Measurements from ENCODE around the gene NEURL1B. TPM values are rescaled to one million over a fixed set of nuclear protein-coding genes. Genes with fewer than 3 reads are reported as not detected.

NEURL1B gene
- total and polyA plus RNA-seq, 2 donors (not counting 1 experiment from before 2014, with no cell fraction given), result 0.06 to 0.17 TPM

DNA sequence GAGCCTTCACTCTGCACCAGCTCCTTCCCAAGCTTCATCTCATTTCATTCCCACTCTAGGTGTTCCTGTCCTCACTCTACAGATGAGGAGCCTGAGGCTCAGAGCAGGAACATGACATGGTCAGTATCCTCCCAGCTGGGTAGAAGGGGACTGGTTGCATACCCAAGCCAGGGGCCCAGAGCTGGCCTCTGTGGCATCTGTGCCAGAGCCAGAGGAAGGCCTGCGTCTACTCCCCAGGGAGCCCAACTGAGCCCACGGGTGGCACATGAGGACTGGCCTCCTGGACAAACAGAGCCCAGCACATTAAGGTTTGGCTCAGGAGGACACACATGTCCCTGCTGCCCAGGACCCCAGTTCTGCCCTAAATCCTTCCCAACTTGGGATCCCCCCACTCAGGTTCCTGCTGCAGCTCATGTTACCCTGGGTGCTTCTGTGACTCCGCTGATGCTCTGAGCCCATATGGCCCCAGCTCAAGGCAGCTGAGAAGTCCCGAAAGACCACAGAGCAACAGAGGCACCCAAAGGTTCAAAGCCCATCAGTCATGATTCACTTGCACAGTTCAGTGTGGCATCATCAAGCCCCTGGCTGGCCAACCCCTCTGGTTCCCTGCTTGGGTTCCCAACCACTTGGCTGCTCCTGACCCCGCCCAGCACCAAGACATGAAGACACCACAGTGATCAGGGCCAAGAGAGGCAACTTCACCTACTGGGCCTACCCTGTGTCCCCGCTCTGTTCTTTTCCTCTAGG is 8.5 kb upstream of the NEURL1B start:
- H3K4me1 ChIP-seq (ENCODE audit: control insufficient read depth in 2 of 2, insufficient read depth in 2 of 2, low read length in 2 of 2), result no peaks in the 10 kb centered on the region
- Mint-ChIP-seq H3K4me1 (no peaks in the 10 kb centered on the region), H3K27me3 (peaks cover 9% of the 10 kb centered on the region), H3K4me3 (no peak overlapping the region), H3K27ac (no peak overlapping the region), H3K9me3 (ENCODE audit: insufficient read depth) (no peaks in the 10 kb centered on the region)
- CTCF ChIA-PET, result interaction anchor here (1.3 kb wide), 1 partner anchor 64 kb away, joined by 3 read pairs; no protein-coding TSS in a partner anchor
- no peaks in the 10 kb centered on the region for H4K20me1 ChIP-seq (ENCODE audit: control insufficient read depth, insufficient read depth, low read length, poor library complexity, severe bottlenecking)
- H3K4me2 ChIP-seq (replicated peaks; ENCODE audit: low read depth, low read length, poor library complexity, severe bottlenecking), result no peak overlapping the region
- H3K9me3 ChIP-seq (ENCODE audit: control extremely low read depth in 1 of 3, control insufficient read depth in 2 of 3, insufficient read depth in 1 of 3, low read length in 2 of 3), result peaks cover 0 to 4% (median 0%) of the 10 kb centered on the region in 3 donors
- no peak overlapping the region for H3K9ac ChIP-seq (ENCODE audit: low read length)
- no peak for TF ChIP-seq EZH2 (IDR thresholded peaks at IDR 0.05; ENCODE audit: borderline replicate concordance, insufficient read depth, low read depth, low read length, poor library complexity, severe bottlenecking)
- TF ChIP-seq, protein P1, sequence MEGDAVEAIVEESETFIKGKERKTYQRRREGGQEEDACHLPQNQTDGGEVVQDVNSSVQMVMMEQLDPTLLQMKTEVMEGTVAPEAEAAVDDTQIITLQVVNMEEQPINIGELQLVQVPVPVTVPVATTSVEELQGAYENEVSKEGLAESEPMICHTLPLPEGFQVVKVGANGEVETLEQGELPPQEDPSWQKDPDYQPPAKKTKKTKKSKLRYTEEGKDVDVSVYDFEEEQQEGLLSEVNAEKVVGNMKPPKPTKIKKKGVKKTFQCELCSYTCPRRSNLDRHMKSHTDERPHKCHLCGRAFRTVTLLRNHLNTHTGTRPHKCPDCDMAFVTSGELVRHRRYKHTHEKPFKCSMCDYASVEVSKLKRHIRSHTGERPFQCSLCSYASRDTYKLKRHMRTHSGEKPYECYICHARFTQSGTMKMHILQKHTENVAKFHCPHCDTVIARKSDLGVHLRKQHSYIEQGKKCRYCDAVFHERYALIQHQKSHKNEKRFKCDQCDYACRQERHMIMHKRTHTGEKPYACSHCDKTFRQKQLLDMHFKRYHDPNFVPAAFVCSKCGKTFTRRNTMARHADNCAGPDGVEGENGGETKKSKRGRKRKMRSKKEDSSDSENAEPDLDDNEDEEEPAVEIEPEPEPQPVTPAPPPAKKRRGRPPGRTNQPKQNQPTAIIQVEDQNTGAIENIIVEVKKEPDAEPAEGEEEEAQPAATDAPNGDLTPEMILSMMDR (IDR thresholded peaks at IDR 0.05), result no peak
- no peaks in the 10 kb centered on the region for H3K36me3 ChIP-seq (replicated peaks in 1 of 2; ENCODE audit: control extremely low read depth in 1 of 2, control insufficient read depth in 1 of 2, extremely low read depth in 1 of 2, insufficient read depth in 2 of 2, low read length in 1 of 2)
- no peak overlapping the region for H2AFZ ChIP-seq (ENCODE audit: insufficient read depth, low read depth, low read length, poor library complexity, severe bottlenecking)
- ATAC-seq (ENCODE audit: low read depth) (no peak), DNase-seq (no peak)
- intact Hi-C loops (cut with micrococcal nuclease), result no loop called here
- POLR2A ChIA-PET, result no interaction called here
- H3K27ac ChIP-seq (ENCODE audit: low read length in 2 of 2), result no peak overlapping the region
- H3K79me2 ChIP-seq (ENCODE audit: control insufficient read depth, insufficient read depth, low read length), result no peaks in the 10 kb centered on the region
- H3K4me3 ChIP-seq (ENCODE audit: control extremely low read depth in 1 of 5, extremely low read depth in 1 of 5, insufficient read depth in 1 of 5, low read depth in 2 of 5, low read length in 4 of 5), result no peak overlapping the region
- WGBS (ENCODE audit: insufficient coverage), result 85% methylated on average over 6 of the region's 6 CpGs
- no peaks in the 10 kb centered on the region for H3K27me3 ChIP-seq (replicated peaks in 1 of 4; ENCODE audit: control extremely low read depth in 1 of 4, control insufficient read depth in 3 of 4, insufficient read depth in 4 of 4, low read length in 3 of 4)

DNA sequence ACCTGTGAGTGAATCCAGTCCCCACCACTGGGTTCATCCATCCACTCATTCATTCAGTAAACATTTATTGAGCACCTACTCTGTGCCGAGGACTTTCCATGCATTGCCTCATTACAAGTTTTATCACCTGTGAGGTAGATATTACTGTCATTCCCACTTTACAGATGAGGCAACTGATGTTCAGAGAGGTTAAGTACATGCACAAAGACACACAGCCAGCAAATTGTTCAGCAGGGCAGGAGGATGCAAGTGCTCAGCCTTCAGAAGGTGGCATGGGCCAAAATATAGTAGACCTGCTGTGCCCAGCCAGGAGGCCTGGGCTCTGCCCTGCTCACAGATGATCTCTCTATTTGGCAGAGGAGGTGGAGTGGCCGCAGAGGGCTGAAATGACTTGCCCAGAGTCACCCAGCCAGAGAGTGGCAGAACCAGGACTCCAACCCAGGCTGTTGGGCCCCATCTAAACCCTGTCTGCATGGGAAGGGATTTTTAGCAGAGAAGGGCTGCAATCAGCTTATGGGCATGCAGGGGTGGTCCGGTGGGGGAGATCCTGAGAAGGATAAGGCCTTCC is 7.6 kb upstream of the NEURL1B start:
- no peak overlapping the region for H3K4me3 ChIP-seq (ENCODE audit: control extremely low read depth in 1 of 5, extremely low read depth in 1 of 5, insufficient read depth in 1 of 5, low read depth in 2 of 5, low read length in 4 of 5)
- H3K9me3 Mint-ChIP-seq (ENCODE audit: insufficient read depth), result no peaks in the 10 kb centered on the region

More for the DNA sequence above, 7.6 kb upstream of the NEURL1B start:
- no peaks in the 10 kb centered on the region for H3K4me1 ChIP-seq (ENCODE audit: control insufficient read depth in 2 of 2, insufficient read depth in 2 of 2, low read length in 2 of 2)
- H3K9me3 ChIP-seq (ENCODE audit: control extremely low read depth in 1 of 3, control insufficient read depth in 2 of 3, insufficient read depth in 1 of 3, low read length in 2 of 3), result peaks cover 0 to 4% (median 0%) of the 10 kb centered on the region in 3 donors
- no peak for TF ChIP-seq EZH2 (IDR thresholded peaks at IDR 0.05; ENCODE audit: borderline replicate concordance, insufficient read depth, low read depth, low read length, poor library complexity, severe bottlenecking)
- TF ChIP-seq, protein P1 (IDR thresholded peaks at IDR 0.05), result no peak
- intact Hi-C loops (cut with micrococcal nuclease), result no loop called here
- peaks cover 17% of the 10 kb centered on the region for H3K27me3 Mint-ChIP-seq
- H3K4me3 Mint-ChIP-seq, result no peak overlapping the region
- no peak overlapping the region for H3K27ac Mint-ChIP-seq
- ChIA-PET POLR2A (no interaction called here), CTCF (interaction anchor here (0.6 to 1.3 kb wide), 2 partner anchors 63 to 297 kb away, joined by 3 read pairs; no protein-coding TSS in a partner anchor)
- no peak overlapping the region for H2AFZ ChIP-seq (ENCODE audit: insufficient read depth, low read depth, low read length, poor library complexity, severe bottlenecking)
- no peak overlapping the region for H3K9ac ChIP-seq (ENCODE audit: low read length)
- no peaks in the 10 kb centered on the region for H3K36me3 ChIP-seq (replicated peaks in 1 of 2; ENCODE audit: control extremely low read depth in 1 of 2, control insufficient read depth in 1 of 2, extremely low read depth in 1 of 2, insufficient read depth in 2 of 2, low read length in 1 of 2)
- WGBS (ENCODE audit: insufficient coverage), result 91% methylated on average over 2 of the region's 3 CpGs
- H3K79me2 ChIP-seq (ENCODE audit: control insufficient read depth, insufficient read depth, low read length), result no peaks in the 10 kb centered on the region
- no peaks in the 10 kb centered on the region for H4K20me1 ChIP-seq (ENCODE audit: control insufficient read depth, insufficient read depth, low read length, poor library complexity, severe bottlenecking)
- no peak overlapping the region for H3K27ac ChIP-seq (ENCODE audit: low read length in 2 of 2)
- H3K4me1 Mint-ChIP-seq, result no peaks in the 10 kb centered on the region
- DNase-seq, result no peak
- peaks cover 0 to 2% (median 0%) of the 10 kb centered on the region in 4 experiments for H3K27me3 ChIP-seq (replicated peaks in 1 of 4; ENCODE audit: control extremely low read depth in 1 of 4, control insufficient read depth in 3 of 4, insufficient read depth in 4 of 4, low read length in 3 of 4)
- no peak overlapping the region for H3K4me2 ChIP-seq (replicated peaks; ENCODE audit: low read depth, low read length, poor library complexity, severe bottlenecking)
- no peak for ATAC-seq (ENCODE audit: low read depth)

All from B cell (primary cell).